ENCODE measurements around the gene KCNG2. TPM values are rescaled to one million over a fixed set of nuclear protein-coding genes. Genes with fewer than 3 reads are reported as not detected.

KCNG2 gene
- total and polyA plus RNA-seq, 2 experiments from 2014 or later = 0.15 TPM; not detected in 1

DNA sequence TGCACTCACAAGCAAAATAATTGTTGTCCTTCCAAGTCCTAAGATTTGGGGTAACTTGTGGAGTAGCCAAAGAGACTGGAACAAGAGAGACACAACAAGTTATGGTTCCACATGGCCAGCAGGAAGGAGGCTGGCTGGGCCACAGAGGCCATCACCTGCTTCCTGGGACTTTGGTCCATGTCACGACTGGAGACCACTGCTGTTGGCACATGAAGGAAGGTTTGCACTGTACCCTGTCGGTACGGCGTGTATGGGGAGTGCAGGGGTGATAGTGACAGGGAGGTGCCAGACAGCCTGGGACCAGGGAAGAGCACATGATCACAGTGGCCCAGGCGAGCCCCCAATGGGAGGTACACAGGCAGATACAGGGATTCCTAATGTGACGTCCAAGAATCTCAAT, 138.2 kb downstream of the KCNG2 start:
- Histone ChIP-seq H3K9me3 (ENCODE audit: low read depth) (no peaks in the 10 kb centered on the region), H3K4me3 (no peak overlapping the region), H3K27ac (no peak overlapping the region), H3K36me3 (no peaks in the 10 kb centered on the region), H3K27me3 (no peaks in the 10 kb centered on the region), H3K4me1 (ENCODE audit: low read depth) (peaks cover 11% of the 10 kb centered on the region)
- TF ChIP-seq CTCF (IDR thresholded peaks at IDR 0.05; ENCODE audit: low read depth, low read length) = no peak
- no peak for DNase-seq (ENCODE audit: low read depth in 1 of 2, low spot score in 1 of 2)

GRCh38 chr18:79936641-79937040, 138.9 kb downstream of the KCNG2 start:
- Histone ChIP-seq H3K4me1 (ENCODE audit: low read depth) (peaks cover 11% of the 10 kb centered on the region), H3K4me3 (no peak overlapping the region), H3K27ac (no peak overlapping the region), H3K27me3 (no peaks in the 10 kb centered on the region), H3K9me3 (ENCODE audit: low read depth) (no peaks in the 10 kb centered on the region), H3K36me3 (no peaks in the 10 kb centered on the region)
- DNase-seq (ENCODE audit: low read depth in 1 of 2, low spot score in 1 of 2) = no peak
- TF ChIP-seq CTCF (IDR thresholded peaks at IDR 0.05; ENCODE audit: low read depth, low read length) = no peak

GRCh38 chr18:79937103-79937860, 139.5 kb downstream of the KCNG2 start:
- Histone ChIP-seq H3K9me3 (ENCODE audit: low read depth) (no peaks in the 10 kb centered on the region), H3K36me3 (no peaks in the 10 kb centered on the region), H3K4me3 (no peak overlapping the region), H3K27ac (no peak overlapping the region), H3K27me3 (no peaks in the 10 kb centered on the region), H3K4me1 (ENCODE audit: low read depth) (peaks cover 13% of the 10 kb centered on the region)
- no peak for TF ChIP-seq CTCF (IDR thresholded peaks at IDR 0.05; ENCODE audit: low read depth, low read length)
- no peak for DNase-seq (ENCODE audit: low read depth in 1 of 2, low spot score in 1 of 2)

DNA sequence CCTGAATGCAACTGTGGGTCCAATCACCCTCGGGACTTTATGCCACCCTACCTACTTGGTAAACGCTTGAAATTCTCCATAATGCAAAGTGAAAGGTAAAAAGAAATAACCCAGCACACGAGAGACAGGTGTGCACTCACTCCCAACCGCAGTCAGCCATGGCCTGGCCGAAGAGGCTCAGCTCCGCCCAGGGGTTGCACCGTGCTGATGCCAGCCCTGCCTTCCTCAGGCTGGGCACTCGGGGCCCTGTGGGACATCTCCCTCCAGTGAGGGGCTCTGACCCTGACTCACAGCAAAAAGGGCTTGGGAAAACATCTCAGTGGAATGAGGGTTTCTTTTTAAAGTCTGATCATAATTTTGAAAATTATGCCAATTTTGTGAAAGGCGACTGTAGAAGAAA, 140.5 kb downstream of the KCNG2 start:
- TF ChIP-seq CTCF (IDR thresholded peaks at IDR 0.05; ENCODE audit: low read depth, low read length) = no peak
- Histone ChIP-seq H3K36me3 (no peaks in the 10 kb centered on the region), H3K27me3 (no peaks in the 10 kb centered on the region), H3K9me3 (ENCODE audit: low read depth) (no peaks in the 10 kb centered on the region), H3K4me3 (no peak overlapping the region), H3K27ac (no peak overlapping the region), H3K4me1 (ENCODE audit: low read depth) (peaks cover 22% of the 10 kb centered on the region)
- no peak for DNase-seq (ENCODE audit: low read depth in 1 of 2, low spot score in 1 of 2)

GRCh38 chr18:79939096-79939495, 141.4 kb downstream of the KCNG2 start:
- DNase-seq (ENCODE audit: low read depth in 1 of 2, low spot score in 1 of 2) = no peak
- H3K36me3 ChIP-seq = no peaks in the 10 kb centered on the region

More at GRCh38 chr18:79939096-79939495, 141.4 kb downstream of the KCNG2 start:
- TF ChIP-seq CTCF (IDR thresholded peaks at IDR 0.05; ENCODE audit: low read depth, low read length) = no peak
- Histone ChIP-seq H3K9me3 (ENCODE audit: low read depth) (no peaks in the 10 kb centered on the region), H3K4me1 (ENCODE audit: low read depth) (peaks cover 19% of the 10 kb centered on the region), H3K4me3 (no peak overlapping the region), H3K27ac (no peak overlapping the region), H3K27me3 (no peaks in the 10 kb centered on the region)
